ENCODE data around the gene AUTS2.
A peak's percentile ranks its signal among the peaks of the same experiment; 100 is the strongest.

Gene AUTS2

GRCh38 chr7:70035519-70035918 lies 437.2 kb downstream of the AUTS2 start:
- no peak for DNase-seq (ENCODE audit: low spot score)

DNA sequence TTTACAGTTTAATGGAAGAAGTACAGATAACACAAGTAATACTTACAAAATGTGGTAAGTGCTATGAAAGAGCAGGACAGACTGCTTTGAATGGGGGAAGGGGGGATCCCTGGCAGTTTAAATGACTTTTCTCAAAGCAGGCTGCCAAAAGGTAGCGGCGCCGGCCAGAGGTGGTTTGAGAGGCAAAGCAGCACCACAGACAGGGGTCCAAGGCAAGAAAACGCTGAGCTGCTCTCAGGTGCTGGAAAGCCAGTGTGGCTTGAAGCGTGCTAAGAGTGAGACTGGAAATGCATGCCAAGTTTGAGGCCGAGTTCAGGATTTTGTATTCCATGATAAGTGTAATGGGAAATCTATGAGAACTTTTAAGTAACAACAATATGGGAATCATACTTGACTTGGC lies 437.7 kb downstream of the AUTS2 start:
- DNase-seq (ENCODE audit: low spot score) = no peak

DNA sequence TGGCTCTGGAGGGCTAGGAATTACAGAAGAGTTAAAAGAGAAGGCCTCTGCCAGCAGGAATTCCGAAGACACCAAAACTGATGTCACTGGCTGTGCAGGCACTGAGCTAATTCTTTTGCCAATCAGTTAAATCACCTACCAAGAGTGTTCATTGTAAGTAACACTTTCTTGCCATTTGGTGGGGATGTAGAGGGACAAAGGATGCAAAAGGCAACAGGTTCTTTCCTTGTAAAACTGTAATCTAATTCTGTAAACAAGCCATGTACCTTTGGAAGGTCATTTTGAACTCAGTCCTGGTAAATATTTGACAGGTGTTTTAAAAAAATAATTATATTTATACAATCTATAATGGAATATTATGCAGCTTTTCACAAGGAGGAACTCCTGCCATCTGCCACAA lies 438.4 kb downstream of the AUTS2 start:
- no peak for DNase-seq (ENCODE audit: low spot score)

GRCh38 chr7:70037171-70037933 lies 439.1 kb downstream of the AUTS2 start:
- no peak for DNase-seq (ENCODE audit: low spot score)

- DNase-seq (ENCODE audit: low spot score) = no peak
These were observed 441.8 kb downstream of the AUTS2 start for GRCh38 chr7:70040051-70040450.

GRCh38 chr7:70040970-70041766 lies 442.9 kb downstream of the AUTS2 start:
- peak; percentile 42 for DNase-seq (ENCODE audit: low spot score)

GRCh38 chr7:70042533-70042932 lies 444.3 kb downstream of the AUTS2 start:
- peak; percentile 11 for DNase-seq (ENCODE audit: low spot score)

- DNase-seq (ENCODE audit: low spot score) = no peak
These were observed 444.8 kb downstream of the AUTS2 start for GRCh38 chr7:70043015-70043538.

DNA sequence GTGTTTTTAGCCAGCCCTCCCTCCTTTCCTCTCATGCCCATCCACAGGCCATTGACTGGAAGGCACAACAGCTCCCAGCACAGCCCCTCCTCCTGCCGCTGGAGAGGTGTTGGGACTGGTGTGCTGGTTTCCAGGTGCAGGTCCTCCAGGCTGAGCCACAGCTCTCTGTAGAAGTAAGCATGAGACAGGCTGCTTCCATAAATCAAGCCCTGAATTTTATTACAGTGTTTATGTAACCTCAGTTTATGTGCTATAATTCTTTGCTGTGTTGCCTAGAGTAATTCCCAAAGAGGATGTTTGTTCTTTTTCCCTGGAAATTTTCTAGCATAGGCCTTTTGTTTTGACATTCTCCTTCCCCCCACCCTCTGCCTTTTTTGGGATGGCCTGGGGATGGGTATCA lies 445.8 kb downstream of the AUTS2 start:
- no peak for DNase-seq (ENCODE audit: low spot score)

DNA sequence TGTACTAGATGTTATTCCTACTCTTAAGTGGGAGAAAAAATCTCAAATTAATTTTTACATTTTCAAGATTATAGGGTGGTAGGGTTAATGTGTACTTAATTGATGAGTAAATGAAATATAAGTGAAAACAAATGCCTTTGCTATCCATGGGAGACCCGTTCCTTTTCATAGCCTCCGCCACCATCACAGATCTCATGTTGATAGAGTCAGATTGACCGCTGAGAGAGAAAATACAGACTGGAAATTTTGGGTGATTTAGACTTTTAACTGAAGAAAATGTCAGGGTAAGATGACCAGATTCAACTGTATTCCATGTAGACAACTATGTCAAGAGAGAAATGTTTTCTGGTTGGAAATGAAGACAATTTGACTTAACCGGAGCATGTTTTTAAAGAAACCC lies 446.2 kb downstream of the AUTS2 start:
- DNase-seq (ENCODE audit: low spot score) = no peak

DNA sequence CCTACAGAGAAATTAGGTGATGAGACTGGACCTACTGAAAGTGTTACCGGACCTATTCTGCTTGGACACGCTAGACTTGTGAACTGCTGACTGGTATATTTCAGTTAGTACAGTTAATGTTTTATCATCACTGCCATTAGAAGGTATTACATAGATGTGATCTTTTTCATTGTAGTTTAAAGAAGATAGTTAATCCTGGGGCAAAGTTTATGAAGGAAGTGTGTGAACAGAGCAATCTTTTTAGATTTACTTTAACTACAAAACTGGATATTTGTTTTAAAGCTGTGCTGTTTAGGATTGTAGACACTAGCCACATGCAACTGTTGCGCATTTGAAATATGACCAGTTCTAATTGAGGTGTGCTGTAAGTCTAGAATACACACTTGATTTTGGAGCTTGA lies 446.7 kb downstream of the AUTS2 start:
- no peak for DNase-seq (ENCODE audit: low spot score)

DNA sequence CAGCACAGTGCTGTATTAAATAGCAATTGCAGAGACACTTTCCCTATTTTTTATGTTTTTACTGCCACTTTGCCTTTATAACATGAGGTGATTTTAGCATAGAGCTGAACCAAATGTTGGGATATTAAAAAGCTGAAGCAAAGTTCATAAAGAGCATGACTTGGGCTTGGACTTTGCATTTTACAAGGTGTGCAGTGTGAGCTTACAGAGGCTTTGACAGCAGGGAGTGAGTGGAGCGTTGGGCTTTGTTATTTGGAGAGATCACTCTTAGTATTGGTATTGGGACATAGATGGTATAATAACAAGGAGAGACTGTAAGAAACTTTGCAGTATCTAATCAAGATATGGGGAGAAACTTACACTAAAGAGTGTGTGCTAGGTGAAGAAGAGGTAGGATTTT lies 449.1 kb downstream of the AUTS2 start:
- no peak for DNase-seq (ENCODE audit: low spot score)

- no peak for DNase-seq (ENCODE audit: low spot score)
These were observed 449.7 kb downstream of the AUTS2 start for GRCh38 chr7:70047891-70048448.

- no peak for DNase-seq (ENCODE audit: low spot score)
These were observed 453.5 kb downstream of the AUTS2 start for GRCh38 chr7:70051726-70052125.

- DNase-seq (ENCODE audit: low spot score) = no peak
These were observed 454.4 kb downstream of the AUTS2 start for GRCh38 chr7:70052691-70053090.

GRCh38 chr7:70053421-70053820 lies 455.1 kb downstream of the AUTS2 start:
- no peak for DNase-seq (ENCODE audit: low spot score)

- DNase-seq (ENCODE audit: low spot score) = no peak
These were observed 455.7 kb downstream of the AUTS2 start for GRCh38 chr7:70053989-70054388.

- DNase-seq (ENCODE audit: low spot score) = no peak
These were observed 458.1 kb downstream of the AUTS2 start for GRCh38 chr7:70056363-70056762.

DNA sequence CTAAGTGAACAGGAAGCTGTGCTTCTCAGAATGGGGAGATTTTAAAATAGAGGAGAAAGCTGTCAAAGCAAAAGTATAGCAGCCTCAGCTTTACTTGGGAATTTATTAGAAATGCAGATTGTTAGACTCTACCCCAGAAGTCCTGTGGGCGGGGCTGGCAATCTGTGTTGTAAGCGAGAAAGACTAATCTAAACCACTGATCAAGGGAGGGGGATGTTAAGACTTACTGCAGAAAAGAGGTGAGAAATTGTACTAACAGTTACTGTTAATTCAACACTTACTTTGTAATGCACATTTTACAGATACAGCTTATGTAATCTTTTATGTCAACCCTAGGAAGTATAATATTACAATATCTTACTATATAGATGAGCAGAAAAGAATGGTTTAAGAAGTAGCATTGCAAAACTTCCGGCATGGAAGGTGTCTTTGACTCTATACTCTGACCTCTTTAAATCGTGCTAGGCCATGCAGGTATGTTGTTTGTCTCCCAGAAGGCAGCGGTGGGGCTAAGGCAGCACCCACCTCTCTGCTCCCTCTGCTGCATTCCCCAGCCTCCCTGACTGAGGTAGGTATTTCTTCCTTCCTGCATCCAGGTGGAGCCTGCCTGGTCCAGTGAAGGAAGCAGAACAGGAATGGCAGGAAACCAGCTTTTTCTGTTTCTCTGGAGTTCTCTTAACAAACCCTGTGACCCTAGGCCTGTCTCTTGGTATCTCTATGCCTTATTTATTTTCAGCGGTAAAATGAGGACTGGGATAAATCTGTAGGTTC lies 462.2 kb downstream of the AUTS2 start:
- DNase-seq (ENCODE audit: low spot score) = no peak

DNA sequence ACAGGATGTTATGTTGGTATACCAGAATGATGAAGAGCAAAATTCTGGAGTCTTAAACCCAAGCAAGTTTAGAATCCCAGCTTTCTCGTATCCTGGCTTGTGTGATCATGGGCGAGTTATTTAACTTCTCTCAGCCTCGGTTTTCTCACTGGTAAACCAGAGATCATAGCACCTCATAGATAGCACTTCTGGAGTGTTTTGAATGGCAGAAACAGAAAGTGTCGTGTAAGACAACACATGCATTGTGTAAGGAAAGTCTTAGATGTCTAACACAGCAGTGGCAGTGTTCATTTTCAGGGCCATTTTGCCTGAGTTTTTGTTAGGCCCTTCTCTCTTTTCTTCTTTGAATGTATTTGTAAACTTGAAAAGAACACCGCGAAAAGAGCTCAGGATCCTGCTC lies 465.1 kb downstream of the AUTS2 start:
- DNase-seq (ENCODE audit: low spot score) = no peak

- DNase-seq (ENCODE audit: low spot score) = no peak
These were observed 465.7 kb downstream of the AUTS2 start for GRCh38 chr7:70063927-70064326.

GRCh38 chr7:70066844-70067243 lies 468.6 kb downstream of the AUTS2 start:
- no peak for DNase-seq (ENCODE audit: low spot score)
